Measurements from ENCODE around the gene TMEM184C. TPM values are rescaled to one million over a fixed set of nuclear protein-coding genes. Genes with fewer than 3 reads are reported as not detected.

Gene TMEM184C
- total and polyA plus RNA-seq, 10 donors, result 2.9 to 26.3 (median 22.4) TPM

GRCh38 chr4:147578051-147578476 lies 39.1 kb upstream of the TMEM184C start:
- H3K9me3 ChIP-seq, result peaks cover 0 to 5% (median 0%) of the 10 kb centered on the region in 8 donors
- DNase-seq, result no peak
- no peaks in the 10 kb centered on the region for H3K27me3 ChIP-seq (replicated peaks in 1 of 7)
- no peak overlapping the region for H3K27ac ChIP-seq
- intact Hi-C loops (cut with DNase I; ENCODE audit: low total_unique reads), result no loop called here
- 69 to 88% (median 83%) methylated on average over 6 of the region's 6 CpGs for WGBS, 5 donors
- H3K36me3 ChIP-seq, result no peaks in the 10 kb centered on the region
- no peak overlapping the region for H3K4me3 ChIP-seq
- TF ChIP-seq, protein P1, sequence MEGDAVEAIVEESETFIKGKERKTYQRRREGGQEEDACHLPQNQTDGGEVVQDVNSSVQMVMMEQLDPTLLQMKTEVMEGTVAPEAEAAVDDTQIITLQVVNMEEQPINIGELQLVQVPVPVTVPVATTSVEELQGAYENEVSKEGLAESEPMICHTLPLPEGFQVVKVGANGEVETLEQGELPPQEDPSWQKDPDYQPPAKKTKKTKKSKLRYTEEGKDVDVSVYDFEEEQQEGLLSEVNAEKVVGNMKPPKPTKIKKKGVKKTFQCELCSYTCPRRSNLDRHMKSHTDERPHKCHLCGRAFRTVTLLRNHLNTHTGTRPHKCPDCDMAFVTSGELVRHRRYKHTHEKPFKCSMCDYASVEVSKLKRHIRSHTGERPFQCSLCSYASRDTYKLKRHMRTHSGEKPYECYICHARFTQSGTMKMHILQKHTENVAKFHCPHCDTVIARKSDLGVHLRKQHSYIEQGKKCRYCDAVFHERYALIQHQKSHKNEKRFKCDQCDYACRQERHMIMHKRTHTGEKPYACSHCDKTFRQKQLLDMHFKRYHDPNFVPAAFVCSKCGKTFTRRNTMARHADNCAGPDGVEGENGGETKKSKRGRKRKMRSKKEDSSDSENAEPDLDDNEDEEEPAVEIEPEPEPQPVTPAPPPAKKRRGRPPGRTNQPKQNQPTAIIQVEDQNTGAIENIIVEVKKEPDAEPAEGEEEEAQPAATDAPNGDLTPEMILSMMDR (IDR thresholded peaks at IDR 0.05 in 8 of 11, conservative IDR thresholded peaks at IDR 0.05 in 3 of 11), result no peak
- TF ChIP-seq POLR2A (IDR thresholded peaks at IDR 0.05) (no peak), POLR2AphosphoS5 (IDR thresholded peaks at IDR 0.05) (no peak)
- H3K4me1 ChIP-seq, result no peaks in the 10 kb centered on the region

DNA sequence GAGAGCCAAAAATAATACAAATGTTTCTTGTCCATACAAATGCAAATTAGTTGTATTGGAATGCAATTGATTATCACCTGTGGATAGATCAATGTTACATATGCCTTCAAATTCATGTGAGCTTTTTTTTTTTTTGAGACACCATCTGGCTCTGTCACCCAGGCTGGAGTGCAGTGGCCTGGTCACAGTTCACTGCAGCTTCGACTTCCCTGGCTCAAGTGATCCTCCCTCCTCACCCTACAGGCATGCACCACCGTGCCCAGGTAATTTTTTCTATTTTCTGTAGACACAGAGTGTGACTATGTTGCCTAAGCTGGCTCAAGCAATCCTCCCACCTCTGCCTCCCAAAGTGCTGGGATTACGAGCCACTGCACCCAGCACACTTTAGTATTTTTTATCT lies 38.6 kb upstream of the TMEM184C start:
- H3K27ac ChIP-seq, result no peak overlapping the region

DNA sequence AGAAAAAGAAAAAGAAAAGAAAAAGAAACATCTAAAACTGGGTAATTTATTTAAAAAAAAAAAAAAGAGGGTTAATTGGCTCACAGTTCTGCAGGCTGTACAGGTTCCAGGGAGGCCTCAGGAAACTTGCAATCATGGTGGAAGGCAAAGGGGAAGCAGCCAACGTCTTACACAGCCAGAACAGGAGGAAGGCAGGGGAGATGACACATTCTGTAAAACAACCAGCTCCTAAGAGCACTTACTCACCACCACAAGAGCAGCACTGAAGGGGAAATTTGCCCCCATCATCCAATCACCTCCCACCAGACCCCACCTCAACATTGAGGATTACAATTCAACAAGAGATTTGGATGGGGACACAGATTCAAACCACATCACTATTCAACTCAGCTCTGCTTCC lies 36.8 kb upstream of the TMEM184C start:
- peaks cover 0 to 16% (median 9%) of the 10 kb centered on the region in 8 donors for H3K9me3 ChIP-seq
- H3K27ac ChIP-seq, result no peak overlapping the region
- WGBS, 5 donors, result 13 to 20% (median 15%) methylated on average over 1 of the region's 1 CpG
- intact Hi-C loops (cut with DNase I; ENCODE audit: low total_unique reads), result no loop called here
- peaks cover 0 to 7% (median 0%) of the 10 kb centered on the region in 7 donors for H3K27me3 ChIP-seq (replicated peaks in 1 of 7)
- DNase-seq, result no peak
- no peak overlapping the region for H3K4me3 ChIP-seq
- H3K36me3 ChIP-seq, result no peaks in the 10 kb centered on the region
- no peaks in the 10 kb centered on the region for H3K4me1 ChIP-seq
- no peak for TF ChIP-seq POLR2A (IDR thresholded peaks at IDR 0.05)
- TF ChIP-seq, protein P1 (IDR thresholded peaks at IDR 0.05 in 8 of 11, conservative IDR thresholded peaks at IDR 0.05 in 3 of 11), result no peak
- no peak for TF ChIP-seq POLR2AphosphoS5 (IDR thresholded peaks at IDR 0.05)

More for the DNA sequence above, 38.6 kb upstream of the TMEM184C start:
- 73 to 87% (median 78%) methylated on average over 3 of the region's 3 CpGs for WGBS, 5 donors
- TF ChIP-seq, protein P1 (IDR thresholded peaks at IDR 0.05 in 8 of 11, conservative IDR thresholded peaks at IDR 0.05 in 3 of 11), result no peak
- TF ChIP-seq POLR2A (IDR thresholded peaks at IDR 0.05) (no peak), POLR2AphosphoS5 (IDR thresholded peaks at IDR 0.05) (no peak)
- no peaks in the 10 kb centered on the region for H3K4me1 ChIP-seq
- DNase-seq, result no peak
- peaks cover 0 to 5% (median 0%) of the 10 kb centered on the region in 8 donors for H3K9me3 ChIP-seq
- H3K4me3 ChIP-seq, result no peak overlapping the region
- H3K27me3 ChIP-seq (replicated peaks in 1 of 7), result no peaks in the 10 kb centered on the region
- intact Hi-C loops (cut with DNase I; ENCODE audit: low total_unique reads), result no loop called here
- H3K36me3 ChIP-seq, result no peaks in the 10 kb centered on the region

DNA sequence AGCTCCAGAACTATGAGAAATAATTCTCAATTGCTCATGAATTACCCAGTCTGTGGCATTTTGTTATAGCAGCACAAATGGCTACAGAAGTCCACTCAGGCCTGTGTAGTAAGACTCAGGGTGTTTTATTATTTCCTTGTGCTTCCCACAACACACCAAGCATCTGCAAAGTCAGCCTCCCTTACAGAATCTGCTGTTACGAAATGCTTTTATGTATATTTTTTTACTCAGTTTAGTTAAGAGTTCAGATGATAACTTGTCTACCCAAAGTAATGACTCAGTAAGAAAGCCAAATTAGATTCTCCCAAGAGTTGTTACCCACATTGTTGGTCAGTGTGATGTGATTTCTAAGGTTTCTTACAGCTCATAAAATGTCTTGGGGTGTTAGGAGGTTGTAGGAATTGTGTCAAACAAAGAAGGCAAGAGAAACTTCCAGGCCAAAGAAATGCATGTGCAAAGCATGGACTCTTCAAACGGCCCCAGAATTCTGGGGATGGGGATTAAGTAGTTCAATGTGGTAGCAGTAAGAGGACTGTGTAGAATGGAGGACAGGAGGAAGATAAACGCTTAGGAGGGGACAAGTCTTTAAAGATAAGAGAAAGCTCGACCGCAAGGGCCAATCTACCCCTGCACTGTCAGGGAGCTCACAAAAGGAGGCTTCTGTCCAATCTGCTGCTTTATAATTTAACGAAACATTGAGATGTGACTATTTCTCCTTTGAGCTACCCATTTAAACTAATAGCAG lies 35.4 kb upstream of the TMEM184C start:
- Histone ChIP-seq H3K36me3 (no peaks in the 10 kb centered on the region), H3K4me1 (no peaks in the 10 kb centered on the region), H3K4me3 (no peak overlapping the region), H3K9me3 (peaks cover 0 to 16% (median 10%) of the 10 kb centered on the region in 8 donors), H3K27me3 (replicated peaks in 1 of 7) (peaks cover 0 to 7% (median 0%) of the 10 kb centered on the region in 7 donors), H3K27ac (no peak overlapping the region)
- WGBS, 5 donors, result 71 to 83% (median 80%) methylated on average over 6 of the region's 6 CpGs
- TF ChIP-seq, protein P1 (IDR thresholded peaks at IDR 0.05 in 8 of 11, conservative IDR thresholded peaks at IDR 0.05 in 3 of 11), result no peak
- no peak for TF ChIP-seq POLR2AphosphoS5 (IDR thresholded peaks at IDR 0.05)
- TF ChIP-seq POLR2A (IDR thresholded peaks at IDR 0.05), result no peak
- intact Hi-C loops (cut with DNase I; ENCODE audit: low total_unique reads), result no loop called here
- no peak for DNase-seq
